Mammary epithelial cell (primary cell): ENCODE results near the gene SOHLH2.

Experiments
- EZH2 ChIP-seq: IDR thresholded peaks from 2 replicates; pipeline ENCODE4 v1.6.1; 2012; ENCODE audit warnings: low read length, inconsistent platforms, borderline replicate concordance
- TF ChIP-seq, protein P1 (sequence below), 2 donors: IDR thresholded peaks in 1 of 2; conservative IDR thresholded peaks in 1 of 2; 2 replicates each; pipeline ENCODE4 v1.5.1; 2011 to 2012; ENCODE audit warnings: inconsistent platforms in 2 of 2, low read length in 2 of 2, mild to moderate bottlenecking in 2 of 2, control low read depth in 1 of 2, low read depth in 1 of 2; ENCODE audit not compliant: insufficient read depth in 1 of 2; ENCODE audit errors: extremely low read depth in 1 of 2

DNA sequence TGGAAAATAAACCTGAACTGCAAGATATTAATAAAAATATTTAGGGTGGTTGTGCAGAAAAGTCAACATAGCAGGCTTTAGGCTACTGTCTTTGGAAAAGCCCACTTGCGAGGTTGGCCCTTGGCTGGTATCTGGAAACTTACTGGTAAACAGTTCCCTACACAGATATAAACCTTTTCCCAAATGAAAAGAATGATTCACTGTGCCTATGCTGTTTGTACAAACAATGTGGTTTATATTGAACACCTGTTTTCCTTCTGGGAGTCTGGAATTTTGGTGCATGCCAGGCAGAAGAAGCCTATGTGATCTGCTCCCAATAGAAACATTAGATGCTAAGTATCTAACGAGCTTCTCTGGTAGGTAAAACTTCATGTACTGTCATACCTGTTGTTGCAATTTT is 29.7 kb upstream of the SOHLH2 start:
- TF ChIP-seq, protein P1, sequence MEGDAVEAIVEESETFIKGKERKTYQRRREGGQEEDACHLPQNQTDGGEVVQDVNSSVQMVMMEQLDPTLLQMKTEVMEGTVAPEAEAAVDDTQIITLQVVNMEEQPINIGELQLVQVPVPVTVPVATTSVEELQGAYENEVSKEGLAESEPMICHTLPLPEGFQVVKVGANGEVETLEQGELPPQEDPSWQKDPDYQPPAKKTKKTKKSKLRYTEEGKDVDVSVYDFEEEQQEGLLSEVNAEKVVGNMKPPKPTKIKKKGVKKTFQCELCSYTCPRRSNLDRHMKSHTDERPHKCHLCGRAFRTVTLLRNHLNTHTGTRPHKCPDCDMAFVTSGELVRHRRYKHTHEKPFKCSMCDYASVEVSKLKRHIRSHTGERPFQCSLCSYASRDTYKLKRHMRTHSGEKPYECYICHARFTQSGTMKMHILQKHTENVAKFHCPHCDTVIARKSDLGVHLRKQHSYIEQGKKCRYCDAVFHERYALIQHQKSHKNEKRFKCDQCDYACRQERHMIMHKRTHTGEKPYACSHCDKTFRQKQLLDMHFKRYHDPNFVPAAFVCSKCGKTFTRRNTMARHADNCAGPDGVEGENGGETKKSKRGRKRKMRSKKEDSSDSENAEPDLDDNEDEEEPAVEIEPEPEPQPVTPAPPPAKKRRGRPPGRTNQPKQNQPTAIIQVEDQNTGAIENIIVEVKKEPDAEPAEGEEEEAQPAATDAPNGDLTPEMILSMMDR (conservative IDR thresholded peaks at IDR 0.05 in 1 of 2, IDR thresholded peaks at IDR 0.05 in 1 of 2; ENCODE audit: extremely low read depth in 1 of 2, insufficient read depth in 1 of 2, low read depth in 1 of 2, low read length in 2 of 2) = no peak
- TF ChIP-seq EZH2 = no peak
